ENCODE results near the gene C9orf85. TPM values are rescaled to one million over a fixed set of nuclear protein-coding genes. Genes with fewer than 3 reads are reported as not detected.
"Not testable (repeated sequence)": the region's sequence is repeated elsewhere in the genome, so short reads cannot be mapped to it uniquely, and the experiment has no call there.

Gene C9orf85
- total and polyA plus RNA-seq, 2 experiments from 2014 or later, result 12.2 to 20.3 TPM

GRCh38 chr9:71990466-71990865 lies 79.0 kb downstream of the C9orf85 start:
- 52% methylated on average over 1 of the region's 1 CpG for WGBS (ENCODE audit: low lambda C conversion rate, missing lambda C conversion rate)
- H3K27ac ChIP-seq, result no peak overlapping the region
- no peaks in the 10 kb centered on the region for H3K27me3 ChIP-seq
- no peaks in the 10 kb centered on the region for H3K79me2 ChIP-seq
- no peak overlapping the region for H3K4me3 ChIP-seq
- H3K9me3 ChIP-seq (ENCODE audit: low read depth), result no peaks in the 10 kb centered on the region
- H4K20me1 ChIP-seq (ENCODE audit: insufficient read depth, poor library complexity, severe bottlenecking), result no peaks in the 10 kb centered on the region
- H2AFZ ChIP-seq, result no peak overlapping the region
- no peaks in the 10 kb centered on the region for H3K9me2 ChIP-seq (replicated peaks; ENCODE audit: insufficient read depth)
- TF ChIP-seq CTCF (IDR thresholded peaks at IDR 0.05; ENCODE audit: poor library complexity) (no peak), EZH2phosphoT487 (IDR thresholded peaks at IDR 0.05; ENCODE audit: low read depth, severe bottlenecking, unreplicated experiment) (no peak), EZH2 (IDR thresholded peaks at IDR 0.05; ENCODE audit: borderline replicate concordance) (no peak)
- no peak for DNase-seq (ENCODE audit: low spot score)
- no peaks in the 10 kb centered on the region for H3K36me3 ChIP-seq (replicated peaks; ENCODE audit: insufficient read depth, low read depth)
- H3K4me2 ChIP-seq, result no peak overlapping the region
- H3K4me1 ChIP-seq (ENCODE audit: insufficient read depth), result no peaks in the 10 kb centered on the region

DNA sequence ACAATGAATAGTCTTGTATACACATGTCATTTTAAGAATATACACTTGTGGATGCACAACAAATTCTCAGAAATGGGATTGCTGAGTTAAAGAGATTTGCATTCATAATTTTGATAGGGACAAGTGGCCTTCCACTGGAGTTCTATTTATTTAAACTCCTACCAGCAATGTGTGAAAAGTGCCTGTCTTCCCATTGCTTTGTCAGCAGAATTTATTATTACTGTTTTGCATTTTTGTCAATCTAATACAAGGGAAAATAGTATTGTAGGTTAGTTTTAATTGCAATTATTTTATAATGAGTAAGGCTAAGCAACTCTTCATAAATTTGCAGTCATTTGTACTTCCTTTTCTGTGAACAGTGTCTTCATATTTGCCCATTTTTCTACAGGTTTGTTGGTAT lies 94.0 kb downstream of the C9orf85 start:
- no peaks in the 10 kb centered on the region for H3K27me3 ChIP-seq
- H3K4me1 ChIP-seq (ENCODE audit: insufficient read depth), result no peaks in the 10 kb centered on the region
- TF ChIP-seq EZH2phosphoT487 (IDR thresholded peaks at IDR 0.05; ENCODE audit: low read depth, severe bottlenecking, unreplicated experiment), result no peak
- no peak for TF ChIP-seq CTCF (IDR thresholded peaks at IDR 0.05; ENCODE audit: poor library complexity)
- no peak for TF ChIP-seq EZH2 (IDR thresholded peaks at IDR 0.05; ENCODE audit: borderline replicate concordance)

GRCh38 chr9:72006501-72006900 lies 95.1 kb downstream of the C9orf85 start:
- Histone ChIP-seq H3K79me2 (no peaks in the 10 kb centered on the region), H3K4me2 (no peak overlapping the region), H4K20me1 (ENCODE audit: insufficient read depth, poor library complexity, severe bottlenecking) (no peaks in the 10 kb centered on the region), H3K27me3 (no peaks in the 10 kb centered on the region), H3K9me3 (ENCODE audit: low read depth) (no peaks in the 10 kb centered on the region), H3K27ac (no peak overlapping the region), H2AFZ (no peak overlapping the region), H3K4me3 (no peak overlapping the region), H3K4me1 (ENCODE audit: insufficient read depth) (no peaks in the 10 kb centered on the region), H3K9me2 (replicated peaks; ENCODE audit: insufficient read depth) (no peaks in the 10 kb centered on the region), H3K36me3 (replicated peaks; ENCODE audit: insufficient read depth, low read depth) (no peaks in the 10 kb centered on the region)
- no peak for DNase-seq (ENCODE audit: low spot score)
- 76% methylated on average over 5 of the region's 5 CpGs for WGBS (ENCODE audit: low lambda C conversion rate, missing lambda C conversion rate)
- TF ChIP-seq EZH2phosphoT487 (IDR thresholded peaks at IDR 0.05; ENCODE audit: low read depth, severe bottlenecking, unreplicated experiment), result no peak
- no peak for TF ChIP-seq EZH2 (IDR thresholded peaks at IDR 0.05; ENCODE audit: borderline replicate concordance)

More for the DNA sequence above, 94.0 kb downstream of the C9orf85 start:
- Histone ChIP-seq H4K20me1 (ENCODE audit: insufficient read depth, poor library complexity, severe bottlenecking) (no peaks in the 10 kb centered on the region), H2AFZ (no peak overlapping the region), H3K4me2 (no peak overlapping the region), H3K27ac (no peak overlapping the region), H3K9me2 (replicated peaks; ENCODE audit: insufficient read depth) (no peaks in the 10 kb centered on the region), H3K79me2 (no peaks in the 10 kb centered on the region), H3K4me3 (no peak overlapping the region), H3K9me3 (ENCODE audit: low read depth) (no peaks in the 10 kb centered on the region), H3K36me3 (replicated peaks; ENCODE audit: insufficient read depth, low read depth) (no peaks in the 10 kb centered on the region)
- no peak for DNase-seq (ENCODE audit: low spot score)

GRCh38 chr9:72007726-72008125 lies 96.3 kb downstream of the C9orf85 start:
- H3K4me2 ChIP-seq; H3K27ac ChIP-seq; H4K20me1 ChIP-seq (ENCODE audit: insufficient read depth, poor library complexity, severe bottlenecking); DNase-seq (ENCODE audit: low spot score); H3K4me1 ChIP-seq (ENCODE audit: insufficient read depth); H3K9me2 ChIP-seq (replicated peaks; ENCODE audit: insufficient read depth); H3K9me3 ChIP-seq (ENCODE audit: low read depth); H2AFZ ChIP-seq; H3K27me3 ChIP-seq; H3K36me3 ChIP-seq (replicated peaks; ENCODE audit: insufficient read depth, low read depth); H3K79me2 ChIP-seq; H3K4me3 ChIP-seq: not testable (repeated sequence)
- 96% methylated on average over 18 of the region's 20 CpGs for WGBS (ENCODE audit: low lambda C conversion rate, missing lambda C conversion rate)
